GM13976 (cell line): Measurements from ENCODE around the gene EFNB2.

Experiments used
- DNase-seq: peaks from one replicate; pipeline ENCODE4 v3.0.0; 2012; ENCODE audit warnings: low spot score
- in situ Hi-C: fragments of 300-500 bp; cut with MboI; formaldehyde crosslinking; loops from one replicate; pipeline ENCODE4 v1.12.0; 2022; ENCODE audit warnings: low sequenced_read_pairs, mixed read lengths, inconsistent platforms; ENCODE audit not compliant: unreplicated experiment
- TF ChIP-seq, protein P1 (sequence below): IDR thresholded peaks from 2 replicates; pipeline ENCODE4 v1.5.1; 2012; ENCODE audit warnings: borderline replicate concordance, mild to moderate bottlenecking; ENCODE audit not compliant: insufficient read depth; ENCODE audit errors: extremely low read depth, missing control alignments, control extremely low read depth

EFNB2 gene

DNA sequence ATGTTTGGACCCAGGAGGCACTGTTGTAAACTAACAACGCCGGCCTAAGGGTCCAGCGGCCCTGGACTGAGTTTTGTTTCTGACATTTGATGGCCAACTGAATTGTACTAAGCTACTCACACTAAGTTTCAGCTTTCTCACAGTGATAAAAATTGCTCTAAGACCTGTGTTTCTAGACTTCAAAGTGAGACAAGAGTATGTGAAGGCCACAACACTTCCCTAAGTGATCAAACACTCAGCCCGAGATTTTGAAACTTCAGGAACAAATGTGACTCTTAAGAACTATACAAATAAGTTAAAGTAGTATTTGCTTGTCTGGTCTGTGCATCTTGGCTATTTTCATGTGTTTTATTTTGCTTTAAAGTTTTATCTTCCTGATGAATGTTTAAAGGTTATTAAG lies 30.2 kb downstream of the EFNB2 start:
- in situ Hi-C loops, result no loop called here
- DNase-seq, result no peak
- TF ChIP-seq, protein P1, sequence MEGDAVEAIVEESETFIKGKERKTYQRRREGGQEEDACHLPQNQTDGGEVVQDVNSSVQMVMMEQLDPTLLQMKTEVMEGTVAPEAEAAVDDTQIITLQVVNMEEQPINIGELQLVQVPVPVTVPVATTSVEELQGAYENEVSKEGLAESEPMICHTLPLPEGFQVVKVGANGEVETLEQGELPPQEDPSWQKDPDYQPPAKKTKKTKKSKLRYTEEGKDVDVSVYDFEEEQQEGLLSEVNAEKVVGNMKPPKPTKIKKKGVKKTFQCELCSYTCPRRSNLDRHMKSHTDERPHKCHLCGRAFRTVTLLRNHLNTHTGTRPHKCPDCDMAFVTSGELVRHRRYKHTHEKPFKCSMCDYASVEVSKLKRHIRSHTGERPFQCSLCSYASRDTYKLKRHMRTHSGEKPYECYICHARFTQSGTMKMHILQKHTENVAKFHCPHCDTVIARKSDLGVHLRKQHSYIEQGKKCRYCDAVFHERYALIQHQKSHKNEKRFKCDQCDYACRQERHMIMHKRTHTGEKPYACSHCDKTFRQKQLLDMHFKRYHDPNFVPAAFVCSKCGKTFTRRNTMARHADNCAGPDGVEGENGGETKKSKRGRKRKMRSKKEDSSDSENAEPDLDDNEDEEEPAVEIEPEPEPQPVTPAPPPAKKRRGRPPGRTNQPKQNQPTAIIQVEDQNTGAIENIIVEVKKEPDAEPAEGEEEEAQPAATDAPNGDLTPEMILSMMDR, result no peak

DNA sequence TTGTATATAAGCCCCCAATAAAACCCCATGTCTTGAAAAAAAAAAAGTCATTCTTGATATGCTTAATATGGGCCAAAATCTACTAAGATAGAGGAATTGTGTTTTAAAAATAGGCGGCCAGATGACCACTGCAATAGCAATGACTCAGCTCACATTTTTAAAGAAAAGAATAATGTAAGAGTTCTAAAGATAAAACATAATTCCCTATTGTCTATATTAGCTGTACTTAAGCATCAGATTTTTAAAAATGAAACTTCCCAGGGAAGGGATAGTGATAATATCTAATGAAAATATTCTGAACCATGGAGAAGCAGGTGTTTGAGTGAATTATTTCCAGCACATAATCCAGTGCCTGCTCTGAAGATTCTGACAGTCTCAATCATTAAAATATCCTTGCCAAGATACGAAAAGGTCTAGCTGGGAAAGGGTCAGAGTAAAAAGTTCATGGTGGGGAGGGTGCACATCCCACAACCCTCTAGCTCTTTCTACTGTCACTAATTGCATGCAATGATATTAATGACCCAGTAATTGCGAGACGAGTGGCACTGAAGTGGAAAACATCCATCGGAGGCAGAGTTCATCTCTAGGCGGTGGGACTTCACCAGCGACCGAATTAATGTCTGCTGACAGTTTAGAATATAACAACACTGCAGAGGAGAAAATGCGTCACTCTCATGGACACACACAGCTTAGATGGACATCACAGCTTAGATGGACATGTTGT lies 31.6 kb downstream of the EFNB2 start:
- TF ChIP-seq, protein P1, result no peak
- no peak for DNase-seq
- in situ Hi-C loops, result no loop called here

DNA sequence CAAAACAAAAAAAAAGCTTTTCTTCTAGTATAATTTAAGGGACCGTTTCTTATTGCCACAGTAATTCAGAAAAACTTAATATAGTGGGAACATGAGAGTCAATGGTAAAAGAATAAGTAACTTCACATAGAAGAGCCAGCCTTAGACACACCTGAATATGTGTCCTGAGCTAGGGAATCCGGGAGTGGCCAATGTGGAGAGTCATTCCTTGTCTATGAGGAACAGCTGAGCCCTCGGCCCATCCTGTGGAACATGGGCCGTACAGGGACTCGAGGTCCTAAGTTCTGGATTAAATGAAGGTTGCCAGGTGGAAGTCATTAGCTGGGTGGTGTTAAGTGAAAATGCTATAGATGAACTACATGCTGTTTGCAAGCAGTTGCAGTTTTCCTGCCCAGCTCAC lies 32.2 kb downstream of the EFNB2 start:
- in situ Hi-C loops, result no loop called here
- DNase-seq, result no peak
- TF ChIP-seq, protein P1, result no peak

DNA sequence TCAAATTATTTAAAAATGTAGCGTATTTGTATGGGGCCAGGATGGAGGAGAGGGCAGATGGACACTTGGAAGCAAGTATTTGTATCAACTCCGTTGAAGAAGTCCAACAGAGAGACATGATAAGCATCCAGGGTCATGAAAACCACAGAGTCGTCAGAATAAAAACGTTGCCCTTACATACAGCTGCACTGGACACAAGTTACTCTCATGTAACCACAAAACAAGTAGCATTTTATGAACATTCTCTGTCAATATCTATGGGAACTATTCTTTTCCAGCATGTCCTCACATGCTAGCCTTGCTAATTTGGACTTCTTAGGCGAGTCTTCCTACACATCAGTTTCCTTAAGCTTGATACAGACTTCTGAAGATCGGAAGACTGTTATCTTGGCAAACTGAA lies 35.0 kb downstream of the EFNB2 start:
- in situ Hi-C loops, result no loop called here
- TF ChIP-seq, protein P1, result no peak
- DNase-seq, result no peak

DNA sequence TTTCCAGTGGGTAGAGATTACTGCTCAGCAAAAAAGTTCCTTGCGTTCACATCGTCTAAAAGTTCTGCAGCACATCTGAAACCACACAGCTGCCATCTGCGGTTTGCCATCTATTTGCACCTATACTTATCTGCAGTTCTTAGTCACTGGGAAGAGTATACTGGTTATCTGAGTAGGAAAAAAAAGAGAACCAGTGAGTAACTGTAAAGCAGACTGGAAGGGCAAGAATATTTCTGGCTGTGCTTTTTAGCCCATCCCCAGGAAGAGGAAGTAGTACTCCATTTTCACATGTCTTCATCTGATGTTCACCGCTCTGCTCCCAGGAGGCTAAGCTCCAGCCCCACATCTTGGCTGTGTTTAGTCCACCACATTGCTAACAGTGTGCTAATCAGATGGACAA lies 35.6 kb downstream of the EFNB2 start:
- in situ Hi-C loops, result no loop called here
- TF ChIP-seq, protein P1, result no peak
- no peak for DNase-seq

DNA sequence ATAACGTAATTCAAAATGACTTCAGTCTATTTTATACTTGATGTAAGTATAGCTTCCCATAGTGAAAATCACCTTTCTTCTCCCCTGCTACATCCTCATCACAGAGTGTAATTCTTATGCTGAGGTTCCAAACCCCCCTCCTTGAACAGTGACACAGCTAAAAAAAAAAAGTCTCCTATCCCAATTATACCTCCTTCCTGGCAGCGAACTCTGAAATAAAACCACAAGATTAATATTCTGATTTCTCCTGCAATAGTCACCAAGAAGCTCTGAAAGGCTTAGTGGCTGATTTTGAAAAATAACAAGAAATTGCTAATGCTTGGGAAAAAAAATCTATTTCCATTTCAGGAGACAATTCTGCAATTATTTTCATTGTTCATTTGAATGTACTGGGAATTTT lies 36.3 kb downstream of the EFNB2 start:
- in situ Hi-C loops, result no loop called here
- TF ChIP-seq, protein P1, result no peak

More for the DNA sequence above, 36.3 kb downstream of the EFNB2 start:
- no peak for DNase-seq
